ENCODE data around the gene CCDC85A. TPM values are rescaled to one million over a fixed set of nuclear protein-coding genes. Genes with fewer than 3 reads are reported as not detected.
A peak's percentile ranks its signal among the peaks of the same experiment; 100 is the strongest.
"Not testable (repeated sequence)": the region's sequence is repeated elsewhere in the genome, so short reads cannot be mapped to it uniquely, and the experiment has no call there.

Gene CCDC85A
- 1 to 10 TPM in 2 of 4 donors, under 1 TPM in 2; 0.42 to 2.1 (median 1.3) TPM for total RNA-seq

DNA sequence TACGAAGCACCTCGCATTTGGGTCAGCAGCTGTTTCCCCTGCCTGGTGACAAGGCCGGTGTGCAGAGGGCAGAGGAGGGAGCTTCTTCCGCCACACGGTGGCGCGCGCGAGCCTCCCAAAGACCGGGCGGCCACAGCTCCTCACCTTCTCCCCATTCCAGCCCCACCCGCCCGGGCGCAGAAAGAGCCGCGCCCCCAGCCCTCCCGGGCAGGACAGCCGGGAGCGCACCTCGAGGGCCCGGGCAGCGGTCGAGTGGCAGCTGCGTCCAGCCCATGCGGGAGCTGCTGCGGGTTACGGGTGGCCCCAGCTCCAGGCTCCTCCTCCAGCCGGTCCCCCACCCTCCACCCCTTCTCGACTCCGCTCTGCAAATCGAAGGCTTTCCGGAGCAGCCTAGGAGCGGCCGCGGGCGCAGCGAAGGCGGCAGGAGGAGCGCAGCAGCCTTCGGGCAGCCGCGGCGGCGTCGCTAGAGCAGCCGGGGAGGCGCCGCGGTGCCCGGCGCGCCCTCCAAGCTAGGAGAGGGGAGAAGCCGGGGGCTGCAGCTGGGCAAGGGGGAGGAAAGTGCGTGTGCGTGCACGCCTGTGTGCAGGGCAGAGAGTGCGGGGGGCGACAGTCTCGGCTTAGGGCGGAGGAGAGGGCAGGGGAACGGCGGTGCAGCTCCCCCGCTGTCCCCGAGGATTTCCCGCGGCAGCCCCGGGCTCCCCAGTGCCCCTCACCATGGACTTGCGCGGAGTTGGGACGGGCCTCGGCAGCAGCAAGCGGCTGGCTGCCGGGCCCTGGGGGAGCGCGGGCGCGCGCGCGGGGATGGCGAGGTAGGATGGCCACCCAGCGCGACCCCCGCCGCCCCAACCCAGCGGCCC, at the start of gene CCDC85A:
CCDC85A (plus strand) TSS at position 348 of the 857 bp plus-strand sequence. CDS start 635 bp downstream, outside the sequence.
- no peak for DNase-seq
- intact Hi-C loops (cut with DNase I): loop anchor here (10.0 kb wide), 1 partner anchor 571 kb away; no protein-coding TSS in a partner anchor

DNA sequence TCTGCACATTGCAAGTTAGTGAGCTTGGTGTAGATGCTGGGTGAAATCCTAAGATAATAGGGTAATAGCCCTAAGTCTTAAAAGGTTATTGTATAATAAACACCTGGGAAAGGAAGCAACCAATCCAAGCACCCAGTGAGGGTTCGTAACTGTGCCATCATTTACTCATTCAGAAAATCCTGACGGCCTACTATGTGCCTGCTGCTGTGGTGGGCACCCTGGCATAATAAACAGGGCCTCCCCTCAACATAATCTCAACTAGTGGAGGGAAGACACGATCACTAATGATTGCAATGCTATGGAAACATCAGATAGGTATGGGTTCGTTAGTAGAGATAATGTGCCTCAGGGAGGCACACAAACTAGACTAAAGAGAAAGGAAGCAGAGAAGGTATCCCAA, 48.9 kb upstream of the CCDC85A start:
- no peaks in the 10 kb centered on the region for H3K9me3 ChIP-seq
- TF ChIP-seq, protein P1, sequence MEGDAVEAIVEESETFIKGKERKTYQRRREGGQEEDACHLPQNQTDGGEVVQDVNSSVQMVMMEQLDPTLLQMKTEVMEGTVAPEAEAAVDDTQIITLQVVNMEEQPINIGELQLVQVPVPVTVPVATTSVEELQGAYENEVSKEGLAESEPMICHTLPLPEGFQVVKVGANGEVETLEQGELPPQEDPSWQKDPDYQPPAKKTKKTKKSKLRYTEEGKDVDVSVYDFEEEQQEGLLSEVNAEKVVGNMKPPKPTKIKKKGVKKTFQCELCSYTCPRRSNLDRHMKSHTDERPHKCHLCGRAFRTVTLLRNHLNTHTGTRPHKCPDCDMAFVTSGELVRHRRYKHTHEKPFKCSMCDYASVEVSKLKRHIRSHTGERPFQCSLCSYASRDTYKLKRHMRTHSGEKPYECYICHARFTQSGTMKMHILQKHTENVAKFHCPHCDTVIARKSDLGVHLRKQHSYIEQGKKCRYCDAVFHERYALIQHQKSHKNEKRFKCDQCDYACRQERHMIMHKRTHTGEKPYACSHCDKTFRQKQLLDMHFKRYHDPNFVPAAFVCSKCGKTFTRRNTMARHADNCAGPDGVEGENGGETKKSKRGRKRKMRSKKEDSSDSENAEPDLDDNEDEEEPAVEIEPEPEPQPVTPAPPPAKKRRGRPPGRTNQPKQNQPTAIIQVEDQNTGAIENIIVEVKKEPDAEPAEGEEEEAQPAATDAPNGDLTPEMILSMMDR (IDR thresholded peaks at IDR 0.05): no peak
- no peak for TF ChIP-seq POLR2A (IDR thresholded peaks at IDR 0.05)
- H3K36me3 ChIP-seq: no peaks in the 10 kb centered on the region
- no peaks in the 10 kb centered on the region for H3K4me1 ChIP-seq
- no peak overlapping the region for H3K27ac ChIP-seq
- WGBS, 2 donors: 65 to 67% methylated on average over 4 of the region's 4 CpGs
- no peak for DNase-seq
- H3K27me3 ChIP-seq: no peaks in the 10 kb centered on the region
- intact Hi-C loops (cut with DNase I): no loop called here
- H3K4me3 ChIP-seq: no peak overlapping the region

More for the DNA sequence above, at the start of gene CCDC85A:
- 0 to 4% methylated on average over 2 to 16 of the region's 86 CpGs for WGBS, 2 donors
- Histone ChIP-seq H3K4me1 (peaks cover 7 to 28% (median 19%) of the 10 kb centered on the region in 3 donors), H3K4me3 (peak within 1 kb of the TSS; percentile 39 to 74 (median 54)), H3K9me3 (no peaks in the 10 kb centered on the region), H3K27ac (peak within 1 kb of the TSS in 3 of 4 donors; percentile 49 to 72 (median 67)), H3K36me3 (no peaks in the 10 kb centered on the region), H3K27me3 (peaks cover 0 to 79% (median 6%) of the 10 kb centered on the region in 4 donors)
- no peak for TF ChIP-seq POLR2A (IDR thresholded peaks at IDR 0.05)
- TF ChIP-seq, protein P1 (IDR thresholded peaks at IDR 0.05): peak; percentile 48 to 90 (median 81)

DNA sequence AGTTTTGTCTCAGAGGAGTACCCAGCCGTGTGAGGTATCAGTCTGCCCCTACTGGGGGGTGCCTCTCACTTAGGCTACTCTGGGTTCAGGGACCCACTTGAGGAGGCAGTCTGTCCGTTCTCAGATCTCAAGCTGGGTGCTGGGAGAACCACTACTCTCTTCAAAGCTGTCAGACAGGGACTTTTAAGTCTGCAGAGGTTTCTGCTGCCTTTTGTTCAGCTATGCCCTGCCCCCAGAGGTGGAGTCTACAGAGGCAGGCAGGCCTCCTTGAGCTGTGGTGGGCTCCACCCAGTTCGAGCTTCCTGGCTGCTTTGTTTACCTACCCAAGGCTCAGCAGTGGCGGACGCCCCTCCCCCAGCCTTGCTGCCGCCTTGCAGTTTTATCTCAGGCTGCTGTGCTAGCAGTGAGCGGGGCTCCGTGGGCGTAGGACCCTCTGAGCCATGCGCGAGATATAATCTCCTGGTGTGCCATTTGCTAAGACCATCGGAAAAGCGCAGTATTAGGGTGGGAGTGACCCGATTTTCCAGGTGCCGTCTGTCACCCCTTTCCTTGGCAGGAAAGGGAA, 41.2 kb upstream of the CCDC85A start:
- H3K27ac ChIP-seq; intact Hi-C loops (cut with DNase I); H3K36me3 ChIP-seq; DNase-seq; H3K9me3 ChIP-seq; H3K27me3 ChIP-seq; H3K4me3 ChIP-seq; H3K4me1 ChIP-seq: not testable (repeated sequence)
- WGBS, 2 donors: 53 to 93% methylated on average over 2 to 3 of the region's 15 CpGs

DNA sequence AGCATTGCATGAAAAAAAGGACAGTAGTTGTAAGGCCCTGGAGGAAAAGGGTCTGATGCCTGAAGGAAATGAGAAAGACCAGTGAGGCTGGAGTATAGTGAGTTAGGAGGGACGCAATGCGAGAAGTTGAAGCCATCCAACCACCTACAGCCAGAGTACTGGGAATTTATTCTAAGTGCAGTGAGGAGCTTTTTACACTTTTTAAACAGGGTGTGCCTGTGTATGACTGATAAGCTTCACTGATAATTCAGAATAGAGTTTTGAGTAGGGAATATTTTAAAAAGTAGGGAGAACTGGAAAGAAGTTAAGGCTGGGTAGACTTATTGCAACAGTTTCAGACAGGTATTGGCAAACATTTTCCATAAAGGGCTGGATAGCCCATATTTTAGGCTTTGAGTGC, 35.9 kb upstream of the CCDC85A start:
- no peak overlapping the region for H3K27ac ChIP-seq
- DNase-seq: no peak
- H3K4me1 ChIP-seq: no peaks in the 10 kb centered on the region
- TF ChIP-seq, protein P1 (IDR thresholded peaks at IDR 0.05): no peak
- no peak for TF ChIP-seq POLR2A (IDR thresholded peaks at IDR 0.05)
- intact Hi-C loops (cut with DNase I): no loop called here
- no peaks in the 10 kb centered on the region for H3K9me3 ChIP-seq
- H3K27me3 ChIP-seq: no peaks in the 10 kb centered on the region
- WGBS, 2 donors: 77 to 93% methylated on average over 2 of the region's 2 CpGs
- H3K36me3 ChIP-seq: no peaks in the 10 kb centered on the region
- no peak overlapping the region for H3K4me3 ChIP-seq

DNA sequence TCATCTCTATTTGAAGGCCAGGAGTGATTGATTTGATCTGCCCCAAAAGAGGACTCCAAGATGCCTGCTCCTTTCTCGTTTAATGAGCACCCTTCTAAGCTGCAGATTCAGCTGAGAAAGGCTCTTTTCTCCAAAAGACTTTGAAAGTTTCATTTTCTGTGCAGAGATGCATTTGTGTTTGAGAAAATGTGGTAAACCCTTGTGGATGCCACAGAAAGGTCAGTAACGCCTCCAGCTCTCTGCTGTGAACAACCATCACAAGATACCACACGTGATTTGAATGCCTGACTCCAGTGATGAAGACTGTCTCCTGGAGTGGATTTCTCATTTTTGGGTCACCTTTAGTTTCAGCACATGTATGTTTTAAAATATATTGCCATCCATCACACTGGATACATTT, 35.0 kb upstream of the CCDC85A start:
- H3K4me1 ChIP-seq: no peaks in the 10 kb centered on the region
- no peak overlapping the region for H3K27ac ChIP-seq
- intact Hi-C loops (cut with DNase I): no loop called here
- DNase-seq: no peak
- TF ChIP-seq, protein P1 (IDR thresholded peaks at IDR 0.05): no peak
- TF ChIP-seq POLR2A (IDR thresholded peaks at IDR 0.05): no peak
- WGBS, 2 donors: 41 to 64% methylated on average over 3 of the region's 3 CpGs
- H3K36me3 ChIP-seq: no peaks in the 10 kb centered on the region
- H3K9me3 ChIP-seq: no peaks in the 10 kb centered on the region
- H3K4me3 ChIP-seq: no peak overlapping the region
- H3K27me3 ChIP-seq: no peaks in the 10 kb centered on the region

All from esophagus squamous epithelium (tissue), 5 donors.